ENCODE data around the gene STARD7. TPM values are rescaled to one million over a fixed set of nuclear protein-coding genes. Genes with fewer than 3 reads are reported as not detected.

Gene STARD7
- total and polyA plus RNA-seq, 10 of the 15 experiments (the other 5 are each of a cell fraction or from before 2014, with no cell fraction given) = 85.4 to 237 (median 153) TPM

DNA sequence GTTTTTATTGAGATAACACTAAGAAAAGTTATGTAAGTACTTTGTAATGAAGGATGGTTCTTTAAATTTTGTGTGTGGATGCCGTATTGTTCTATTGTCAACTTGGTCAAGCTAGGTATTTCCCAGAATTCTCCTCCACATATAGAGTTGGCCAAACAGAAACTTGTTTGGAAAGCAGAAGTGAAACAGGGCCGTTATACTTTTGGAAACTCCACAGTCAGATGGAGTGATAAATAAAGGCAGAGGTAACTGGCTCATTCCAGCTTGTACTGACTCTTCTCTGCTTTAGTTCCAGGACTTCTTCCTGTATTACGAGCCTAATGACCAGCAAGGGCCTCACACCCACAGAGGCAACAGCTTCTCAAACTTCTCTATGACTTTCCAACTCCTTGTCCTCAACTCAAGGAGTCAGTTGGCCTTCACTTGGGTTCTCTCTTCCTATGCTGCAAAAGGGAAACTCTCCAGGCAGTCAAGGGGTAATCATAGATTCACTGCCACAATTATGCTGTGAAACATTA lies 16.4 kb upstream of the STARD7 start (continued):
- TF ChIP-seq HSF1 (IDR thresholded peaks at IDR 0.05; ENCODE audit: low read depth, low read length) (no peak), FOS (IDR thresholded peaks at IDR 0.05; ENCODE audit: borderline replicate concordance, extremely low read depth, insufficient read length) (no peak), IKZF1 (conservative IDR thresholded peaks at IDR 0.05) (peak; percentile 93), PAX8 (IDR thresholded peaks at IDR 0.05) (no peak), IKZF2 (IDR thresholded peaks at IDR 0.05) (peak; percentile 95 to 96), STAT3 (IDR thresholded peaks at IDR 0.05; ENCODE audit: low read depth, low read length) (no peak), ZNF274 (IDR thresholded peaks at IDR 0.05; ENCODE audit: insufficient read depth, insufficient read length) (no peak), ZSCAN29 (IDR thresholded peaks at IDR 0.05) (no peak), TCF3 (IDR thresholded peaks at IDR 0.05; ENCODE audit: borderline replicate concordance, insufficient read depth, low read depth, low read length) (no peak), ASH2L (IDR thresholded peaks at IDR 0.05; ENCODE audit: borderline replicate concordance, low read depth) (no peak), BCLAF1 (IDR thresholded peaks at IDR 0.05) (no peak), TBL1XR1 (IDR thresholded peaks at IDR 0.05; ENCODE audit: low read depth, low read length) (no peak), NR2C2 (IDR thresholded peaks at IDR 0.05; ENCODE audit: borderline replicate concordance, control insufficient read depth, insufficient read length, low read depth) (no peak), ZBTB4 (CRISPR knock-in tag; IDR thresholded peaks at IDR 0.05) (no peak), PBX3 (IDR thresholded peaks at IDR 0.05; ENCODE audit: insufficient replicate concordance, low read depth, low read length) (no peak), MTA2 (IDR thresholded peaks at IDR 0.05; ENCODE audit: low read depth) (peak; percentile 76), SMARCA5 (IDR thresholded peaks at IDR 0.05) (no peak), ZNF207 (IDR thresholded peaks at IDR 0.05; ENCODE audit: borderline replicate concordance) (no peak; the same call in 1 of the 2 replicates), CHD1 (IDR thresholded peaks at IDR 0.05; ENCODE audit: low read depth, low read length) (no peak), ZNF217 (IDR thresholded peaks at IDR 0.05) (peak; percentile 28; the same call in 1 of the 2 replicates)
- TF ChIP-seq, protein P1, sequence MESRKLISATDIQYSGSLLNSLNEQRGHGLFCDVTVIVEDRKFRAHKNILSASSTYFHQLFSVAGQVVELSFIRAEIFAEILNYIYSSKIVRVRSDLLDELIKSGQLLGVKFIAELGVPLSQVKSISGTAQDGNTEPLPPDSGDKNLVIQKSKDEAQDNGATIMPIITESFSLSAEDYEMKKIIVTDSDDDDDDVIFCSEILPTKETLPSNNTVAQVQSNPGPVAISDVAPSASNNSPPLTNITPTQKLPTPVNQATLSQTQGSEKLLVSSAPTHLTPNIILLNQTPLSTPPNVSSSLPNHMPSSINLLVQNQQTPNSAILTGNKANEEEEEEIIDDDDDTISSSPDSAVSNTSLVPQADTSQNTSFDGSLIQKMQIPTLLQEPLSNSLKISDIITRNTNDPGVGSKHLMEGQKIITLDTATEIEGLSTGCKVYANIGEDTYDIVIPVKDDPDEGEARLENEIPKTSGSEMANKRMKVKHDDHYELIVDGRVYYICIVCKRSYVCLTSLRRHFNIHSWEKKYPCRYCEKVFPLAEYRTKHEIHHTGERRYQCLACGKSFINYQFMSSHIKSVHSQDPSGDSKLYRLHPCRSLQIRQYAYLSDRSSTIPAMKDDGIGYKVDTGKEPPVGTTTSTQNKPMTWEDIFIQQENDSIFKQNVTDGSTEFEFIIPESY (IDR thresholded peaks at IDR 0.05) = no peak

Data from GM12878 (cell line).